Umbilical cord (tissue), 1 donor: ENCODE measurements around the gene KRABD2. TPM values are rescaled to one million over a fixed set of nuclear protein-coding genes. Genes with fewer than 3 reads are reported as not detected.

Experiments used
- total RNA-seq: library from RNA; depleted of rRNA; stranded (reverse); fragments of >200 nt; gene quantifications from one replicate; pipeline ENCODE4 v1.2.3, GENCODE V29; 2014; ENCODE audit warnings: low replicate concordance; ENCODE audit not compliant: insufficient read depth

The KRABD2 gene

Other genes with a start within 250 kb of the KRABD2 start
- gene PER1, start 224.3 kb downstream of the KRABD2 start, total RNA-seq: 26.7 TPM
- 2.6 TPM for gene VAMP2, start 213.8 kb downstream of the KRABD2 start, total RNA-seq
- 30.6 TPM for gene TMEM107, start 200.3 kb downstream of the KRABD2 start, total RNA-seq
- 4.3 TPM for gene BORCS6, start 186.5 kb downstream of the KRABD2 start, total RNA-seq
- gene AURKB, start 166.1 kb downstream of the KRABD2 start, total RNA-seq: 6.7 TPM
- 7.9 TPM for gene CTC1, start 128.6 kb downstream of the KRABD2 start, total RNA-seq
- 6.0 TPM for gene PFAS, start 127.4 kb downstream of the KRABD2 start, total RNA-seq
- 8.4 TPM for gene RANGRF, start 88.0 kb downstream of the KRABD2 start, total RNA-seq
- 0.24 TPM for gene SLC25A35, start 81.3 kb downstream of the KRABD2 start, total RNA-seq
- 4.6 TPM for gene ARHGEF15, start 66.5 kb downstream of the KRABD2 start, total RNA-seq
- not detected for gene ODF4, start 36.9 kb downstream of the KRABD2 start, total RNA-seq
- gene RPL26, start 6.5 kb upstream of the KRABD2 start, total RNA-seq: 3,035 TPM
- not detected for gene RNF222, start 21.1 kb upstream of the KRABD2 start, total RNA-seq
- gene NDEL1, start 59.2 kb upstream of the KRABD2 start, total RNA-seq: 87.6 TPM